Measurements from ENCODE around the gene HOXA3. TPM values are rescaled to one million over a fixed set of nuclear protein-coding genes. Genes with fewer than 3 reads are reported as not detected.

Gene HOXA3
- total RNA-seq, 8 experiments from 2014 or later, result 1.4 to 38.6 (median 18.7) TPM

- peak overlapping the region; percentile 51 to 82 (median 69) for H3K4me3 ChIP-seq
- H3K4me1 ChIP-seq (replicated peaks in 1 of 2), result peaks cover 9 to 46% of the 10 kb centered on the region in 2 donors
- ATAC-seq (replicated peaks in 6 of 8), result no peak
- in situ Hi-C loops (cut with MboI; ENCODE audit: low pct_unique_long_range_greater_than_20kb in 2 of 9, low sequenced_read_pairs in 9 of 9, unreplicated experiment in 9 of 9), result loop anchor here in 1 of 9 experiments (25.0 kb wide), 1 partner anchor 242 kb away; the partner anchor contains the start of gene SKAP2
- WGBS, 10 experiments, result 0 to 100% (median 3%) methylated on average over 1 to 13 of the region's 13 CpGs
- H3K27ac ChIP-seq, result peak overlapping the region; percentile 96 to 98
These were observed 47.9 kb downstream of the HOXA3 start for GRCh38 chr7:27104341-27105058.

DNA sequence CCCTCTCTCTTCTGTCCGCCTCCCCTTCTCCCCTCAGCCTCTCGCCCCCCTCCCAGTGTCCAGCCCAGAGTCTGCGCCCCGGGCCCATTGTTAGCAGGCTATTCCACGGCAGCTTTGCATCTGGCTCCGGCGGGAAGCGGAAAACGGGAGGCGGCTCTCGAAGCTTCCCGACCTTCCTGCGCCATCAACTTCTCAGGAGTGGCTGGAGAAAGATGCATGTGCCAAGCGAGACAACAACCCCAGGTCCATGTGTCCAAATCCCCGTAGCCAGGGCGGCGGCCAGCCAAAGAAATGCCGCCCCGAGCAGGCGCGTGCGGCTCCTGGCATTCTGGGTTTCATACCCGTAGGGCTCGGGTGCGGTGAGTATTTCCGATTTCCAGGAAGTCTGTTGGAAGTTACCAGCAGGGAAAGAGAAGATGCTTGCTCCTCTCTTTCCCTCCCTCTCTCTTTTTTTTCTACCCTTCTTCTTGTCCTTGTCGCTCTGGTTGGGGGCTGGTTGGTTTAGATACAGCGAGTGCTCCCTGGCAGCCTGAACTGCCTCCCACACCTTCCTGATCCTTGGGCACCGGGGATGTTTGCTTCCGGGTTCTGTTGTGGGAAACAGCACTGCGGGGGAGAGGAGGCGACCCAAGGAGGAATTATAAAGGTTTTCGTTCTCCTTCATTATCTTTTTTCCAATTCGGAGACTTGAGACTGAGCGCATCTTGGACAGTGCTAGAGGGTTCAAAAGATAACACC, 48.7 kb downstream of the HOXA3 start:
- Histone ChIP-seq H3K4me3 (peak overlapping the region; percentile 51 to 82 (median 69)), H3K27ac (peak overlapping the region; percentile 96 to 98), H3K4me1 (replicated peaks in 1 of 2) (peaks cover under 1 to 38% of the 10 kb centered on the region in 2 donors)
- 0 to 98% (median 8%) methylated on average over 2 to 16 of the region's 35 CpGs; no CpG with 5 or more reads in 3 of the 10 experiments for WGBS, 10 experiments
- in situ Hi-C loops (cut with MboI; ENCODE audit: low pct_unique_long_range_greater_than_20kb in 2 of 9, low sequenced_read_pairs in 9 of 9, unreplicated experiment in 9 of 9), result loop anchor here in 1 of 9 experiments (25.0 kb wide), 1 partner anchor 241 kb away; the partner anchor contains the start of gene SKAP2
- peak in 4 of 8 experiments; percentile 2 to 42 (median 7) for ATAC-seq (replicated peaks in 6 of 8)

- peak in 6 of 8 experiments; percentile 10 to 63 (median 52) for ATAC-seq (replicated peaks in 6 of 8)
- H3K4me1 ChIP-seq (replicated peaks in 1 of 2), result peaks cover 0 to 30% of the 10 kb centered on the region in 2 donors
- 0 to 92% (median 7%) methylated on average over 5 to 24 of the region's 29 CpGs; no CpG with 5 or more reads in 1 of the 10 experiments for WGBS, 10 experiments
- in situ Hi-C loops (cut with MboI; ENCODE audit: low pct_unique_long_range_greater_than_20kb in 2 of 9, low sequenced_read_pairs in 9 of 9, unreplicated experiment in 9 of 9), result loop anchor here in 1 of 9 experiments (25.0 kb wide), 1 partner anchor 241 kb away; the partner anchor contains the start of gene SKAP2
- H3K4me3 ChIP-seq, result peak within 1 kb of the TSS; percentile 51 to 82 (median 69)
- peak within 1 kb of the TSS; percentile 96 to 98 for H3K27ac ChIP-seq
These were observed 49.6 kb downstream of the HOXA3 start, which contains the start of gene HOXA2 for GRCh38 chr7:27102581-27103442. Gene HOXA2, minus strand, starts transcription at chr7:27102683. Its CDS starts 183 bp downstream, at chr7:27102500.

DNA sequence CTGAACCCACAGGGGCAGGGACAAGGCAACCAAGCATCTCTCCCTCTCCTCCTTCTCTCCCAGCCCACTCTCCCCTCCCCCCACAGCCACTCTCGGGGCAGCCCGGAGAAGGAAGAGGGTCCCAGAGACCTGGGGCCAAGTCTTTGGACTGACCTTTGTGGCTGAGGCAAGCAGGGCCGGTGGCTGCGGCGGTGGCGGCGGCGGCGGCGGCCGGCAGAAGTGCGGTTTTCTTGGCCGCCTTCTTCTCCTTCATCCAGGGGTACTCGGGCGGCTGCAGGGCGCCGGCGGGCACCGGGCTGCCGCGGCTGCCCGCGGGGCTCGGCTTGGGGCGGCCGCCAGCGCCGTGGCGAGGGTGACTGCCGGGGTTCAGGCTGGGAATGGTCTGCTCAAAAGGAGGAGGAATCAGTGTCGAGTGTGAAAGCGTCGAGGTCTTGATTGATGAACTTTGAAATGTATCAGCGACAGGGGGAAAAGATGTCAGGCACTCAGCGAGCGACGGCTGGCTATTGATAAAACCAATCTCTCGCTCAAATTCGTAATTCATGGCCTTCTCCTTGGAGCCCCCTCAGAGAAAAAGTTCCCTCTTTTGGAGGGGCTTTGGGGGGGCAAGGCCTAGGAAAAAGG, 50.3 kb downstream of the HOXA3 start:
- H3K4me3 ChIP-seq, result peak overlapping the region; percentile 51 to 82 (median 69)
- peak overlapping the region; percentile 96 to 98 for H3K27ac ChIP-seq
- in situ Hi-C loops (cut with MboI; ENCODE audit: low pct_unique_long_range_greater_than_20kb in 2 of 9, low sequenced_read_pairs in 9 of 9, unreplicated experiment in 9 of 9), result loop anchor here in 1 of 9 experiments (25.0 kb wide), 1 partner anchor 240 kb away; the partner anchor contains the start of gene SKAP2
- 0 to 80% (median 8%) methylated on average over 1 to 21 of the region's 39 CpGs; no CpG with 5 or more reads in 3 of the 10 experiments for WGBS, 10 experiments
- H3K4me1 ChIP-seq (replicated peaks in 1 of 2), result peaks cover 0 to 26% of the 10 kb centered on the region in 2 donors
- ATAC-seq (replicated peaks in 6 of 8), result peak in 5 of 8 experiments; percentile 1 to 11 (median 5)

DNA sequence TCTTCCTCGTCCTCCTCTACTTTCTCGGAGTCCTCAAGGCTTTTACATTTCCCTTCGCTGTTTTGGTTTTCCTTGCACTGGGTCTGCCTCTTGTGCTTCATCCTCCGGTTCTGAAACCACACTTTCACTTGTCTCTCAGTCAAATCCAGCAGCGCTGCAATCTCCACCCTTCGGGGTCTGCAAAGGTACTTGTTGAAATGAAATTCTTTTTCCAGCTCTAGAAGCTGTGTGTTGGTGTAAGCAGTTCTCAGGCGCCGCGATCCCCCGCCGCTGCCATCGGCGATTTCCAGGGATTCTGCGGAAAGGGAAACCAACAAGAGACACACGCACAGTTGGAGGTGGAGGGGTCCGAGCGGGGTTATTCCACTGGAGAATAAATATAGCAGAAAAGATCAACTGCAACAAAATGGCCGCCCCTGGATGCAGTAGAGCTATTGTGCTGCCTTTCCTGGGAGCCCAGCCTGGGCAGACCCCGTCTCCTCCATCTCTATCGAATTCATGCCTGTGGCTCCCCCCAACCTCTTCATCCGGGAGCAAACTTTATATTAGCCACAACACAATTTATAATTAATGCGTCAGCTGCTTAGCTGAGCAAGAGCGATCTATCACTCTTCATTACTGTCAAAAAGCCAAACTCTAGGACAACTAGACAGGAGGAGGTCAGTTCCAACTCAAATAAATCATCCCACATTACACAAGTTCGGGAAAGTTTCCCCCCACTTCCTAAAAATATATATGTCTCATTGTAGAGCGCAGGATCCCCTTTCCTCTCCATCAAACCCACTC, 51.0 kb downstream of the HOXA3 start:
- peak overlapping the region; percentile 51 to 82 (median 69) for H3K4me3 ChIP-seq
- peak in 6 of 8 experiments; percentile 0 to 9 (median 5) for ATAC-seq (replicated peaks in 6 of 8)
- in situ Hi-C loops (cut with MboI; ENCODE audit: low pct_unique_long_range_greater_than_20kb in 2 of 9, low sequenced_read_pairs in 9 of 9, unreplicated experiment in 9 of 9), result loop anchor here in 1 of 9 experiments (25.0 kb wide), 1 partner anchor 239 kb away; the partner anchor contains the start of gene SKAP2
- H3K27ac ChIP-seq, result peak overlapping the region; percentile 96 to 98
- peaks cover 0 to 26% of the 10 kb centered on the region in 2 donors for H3K4me1 ChIP-seq (replicated peaks in 1 of 2)
- WGBS, 10 experiments, result 0 to 100% (median 3%) methylated on average over 4 to 19 of the region's 25 CpGs; no CpG with 5 or more reads in 1 of the 10 experiments

DNA sequence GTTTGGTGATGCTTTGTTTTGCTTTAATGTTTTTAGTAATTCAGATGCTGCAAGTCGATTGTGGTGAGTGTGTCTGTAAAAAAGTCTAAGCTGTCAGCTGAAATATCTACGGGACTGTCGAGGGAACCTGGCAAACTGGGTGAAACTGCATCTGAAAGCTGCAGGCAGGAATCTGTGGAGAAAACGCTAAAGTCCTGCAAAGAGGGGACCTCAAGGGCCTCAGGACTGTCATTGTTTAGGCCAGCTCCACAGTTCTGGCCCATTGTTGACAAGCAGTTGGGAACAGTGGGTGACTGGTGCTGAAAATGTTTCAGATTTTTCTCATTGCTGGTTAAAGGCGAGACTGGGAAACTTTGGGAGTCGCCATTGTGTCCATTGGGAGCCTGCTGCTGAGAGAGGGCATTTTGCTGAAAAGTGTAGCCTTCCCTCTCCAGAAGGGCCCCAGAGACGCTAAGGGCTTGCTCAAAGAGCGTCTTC, 51.7 kb downstream of the HOXA3 start:
- H3K4me3 ChIP-seq, result peak overlapping the region; percentile 51 to 82 (median 69)

DNA sequence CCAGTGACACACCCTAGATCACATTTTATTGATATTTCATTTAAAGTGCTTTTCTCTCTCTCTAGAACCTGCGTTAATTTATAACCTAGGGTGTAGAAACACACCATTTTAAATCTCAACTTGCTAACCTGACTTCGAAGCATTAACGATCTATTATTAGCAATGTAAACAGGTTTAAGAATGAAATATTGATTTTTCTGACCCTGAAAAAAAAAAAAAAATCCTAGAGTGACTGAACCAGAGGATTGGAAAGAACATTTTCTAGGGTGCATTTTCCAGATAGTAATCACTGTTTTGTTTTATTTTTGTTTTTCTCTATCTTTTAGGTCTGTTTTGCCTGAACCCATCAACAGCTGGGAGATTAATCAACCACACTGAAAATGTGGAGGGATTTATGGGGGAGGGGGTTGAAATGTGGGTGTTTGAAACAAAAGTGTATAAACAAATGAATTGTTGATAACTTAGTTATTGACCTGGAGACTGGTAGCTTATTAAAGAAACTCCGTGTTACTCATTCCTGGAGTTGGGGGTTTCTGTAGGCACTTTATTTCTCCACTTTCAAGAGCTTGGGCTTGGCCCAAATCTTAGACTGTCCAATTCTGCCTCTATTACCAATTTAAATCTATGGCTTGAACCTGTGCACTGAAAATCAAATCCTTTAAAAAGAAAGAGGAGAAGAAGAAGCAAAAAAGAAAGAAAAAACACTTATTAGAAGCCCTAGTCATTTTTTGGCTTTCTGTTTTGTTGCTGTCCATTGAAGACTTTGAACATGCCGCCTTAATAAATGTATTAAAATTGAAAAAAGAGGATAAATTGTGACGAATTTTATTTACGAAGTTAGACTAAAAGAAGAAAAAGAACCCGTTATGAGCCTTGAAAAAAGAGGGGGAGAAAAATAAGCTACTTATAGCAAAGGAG, 52.7 kb downstream of the HOXA3 start:
- H3K27ac ChIP-seq, result peak overlapping the region; percentile 96 to 98
- in situ Hi-C loops (cut with MboI; ENCODE audit: low pct_unique_long_range_greater_than_20kb in 2 of 9, low sequenced_read_pairs in 9 of 9, unreplicated experiment in 9 of 9), result loop anchor here in 5 of 9 experiments (10.0 to 25.0 kb wide), 2 partner anchors 237 to 245 kb away; partner anchors contain the start of gene SKAP2 (in 2 of the 5)
- 0 to 99% (median 7%) methylated on average over 4 to 8 of the region's 8 CpGs for WGBS, 10 experiments
- H3K4me1 ChIP-seq (replicated peaks in 1 of 2), result peaks cover 0 to 11% of the 10 kb centered on the region in 2 donors
- no peak for ATAC-seq (replicated peaks in 6 of 8)
- peak overlapping the region; percentile 51 to 82 (median 69) for H3K4me3 ChIP-seq

More for the DNA sequence above, 51.7 kb downstream of the HOXA3 start:
- peak overlapping the region; percentile 96 to 98 for H3K27ac ChIP-seq
- H3K4me1 ChIP-seq (replicated peaks in 1 of 2), result peaks cover 0 to 22% of the 10 kb centered on the region in 2 donors
- ATAC-seq (replicated peaks in 6 of 8), result no peak
- 0 to 99% (median 3%) methylated on average over 1 to 8 of the region's 8 CpGs; no CpG with 5 or more reads in 1 of the 10 experiments for WGBS, 10 experiments
- in situ Hi-C loops (cut with MboI; ENCODE audit: low pct_unique_long_range_greater_than_20kb in 2 of 9, low sequenced_read_pairs in 9 of 9, unreplicated experiment in 9 of 9), result loop anchor here in 1 of 9 experiments (25.0 kb wide), 1 partner anchor 238 kb away; the partner anchor contains the start of gene SKAP2

GRCh38 chr7:27098578-27099451, 53.6 kb downstream of the HOXA3 start:
- 0 to 77% (median 3%) methylated on average over 2 to 25 of the region's 38 CpGs for WGBS, 10 experiments
- H3K4me1 ChIP-seq (replicated peaks in 1 of 2), result peaks cover 0 to 5% of the 10 kb centered on the region in 2 donors
- H3K27ac ChIP-seq, result peak overlapping the region; percentile 92 to 98
- peak overlapping the region; percentile 51 to 82 (median 69) for H3K4me3 ChIP-seq
- in situ Hi-C loops (cut with MboI; ENCODE audit: low pct_unique_long_range_greater_than_20kb in 2 of 9, low sequenced_read_pairs in 9 of 9, unreplicated experiment in 9 of 9), result loop anchor here in 4 of 9 experiments (10.0 to 25.0 kb wide), 2 partner anchors 237 to 244 kb away; partner anchors contain the start of gene SKAP2 (in 1 of the 4)
- peak in 7 of 8 experiments; percentile 2 to 39 (median 21) for ATAC-seq (replicated peaks in 6 of 8)

All from motor neuron (in vitro differentiated cells).